GM10248 (cell line): ENCODE results near the gene CCT3.
A peak's percentile ranks its signal among the peaks of the same experiment; 100 is the strongest.

Source experiments
- CTCF ChIA-PET: fragments of 300-600 bp; sonication (Branson Sonifier 250); formaldehyde crosslinking; extraction: SDS; loops from one replicate; lab custom pipeline; 2021; ENCODE audit warnings: antibody characterized with exemption; lab: Yijun Ruan, JAX
- POLR2A ChIA-PET: fragments of 350-650 bp; sonication (Branson Sonifier 250); formaldehyde crosslinking; extraction: SDS; loops from one replicate; lab custom pipeline; 2020; ENCODE audit warnings: antibody characterized with exemption; lab: Yijun Ruan, JAX
- DNase-seq: peaks from one replicate; pipeline ENCODE4 v3.0.0; 2012; ENCODE audit errors: extremely low spot score
- CTCF ChIP-seq: IDR thresholded peaks from 2 replicates; pipeline ENCODE4 v1.5.1; 2012; ENCODE audit warnings: mild to moderate bottlenecking, low read depth; ENCODE audit errors: extremely low read depth, missing control alignments, control extremely low read depth

CCT3 gene

DNA sequence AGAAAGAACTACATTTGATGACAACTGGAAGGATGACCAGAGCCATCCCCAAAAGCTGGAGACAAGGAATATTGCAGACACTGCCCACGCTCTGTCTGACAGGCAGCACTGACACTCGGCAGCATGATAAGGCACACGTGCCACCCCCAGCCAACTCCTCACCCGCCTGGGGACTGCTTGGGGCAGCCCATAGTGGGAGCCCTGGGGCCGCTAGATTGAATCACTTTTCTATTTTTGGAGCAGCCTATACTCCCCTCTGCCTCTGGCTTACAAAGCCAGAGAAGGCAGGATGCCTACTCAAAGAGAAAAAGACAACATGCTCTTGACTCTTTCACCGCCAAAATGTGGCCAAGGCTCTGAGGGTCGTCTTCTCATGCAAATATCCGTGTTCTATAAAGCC is 56.8 kb downstream of the CCT3 start:
- CTCF ChIA-PET = interaction anchor here (0.7 to 4.3 kb wide), 12 partner anchors 8 to 346 kb away, joined by 3 to 19 read pairs (median 4); partner anchors contain the start of genes KHDC4 and PMF1
- POLR2A ChIA-PET = interaction anchor here (0.5 to 0.7 kb wide), 3 partner anchors 13 to 746 kb away, joined by 3 to 5 read pairs (median 4); no protein-coding TSS in a partner anchor
- no peak for TF ChIP-seq CTCF
- DNase-seq = peak; percentile 58

- CTCF ChIA-PET = interaction anchor here (0.9 to 1.7 kb wide), 7 partner anchors 9 to 139 kb away, joined by 3 to 6 read pairs (median 5); no protein-coding TSS in a partner anchor
- POLR2A ChIA-PET = interaction anchor here (1.0 kb wide), 1 partner anchor 9 kb away, joined by 4 read pairs; no protein-coding TSS in a partner anchor
- TF ChIP-seq CTCF = no peak
- no peak for DNase-seq
Measured at GRCh38 chr1:156279837-156280236, 58.3 kb downstream of the CCT3 start.

- POLR2A ChIA-PET = interaction anchor here (0.7 kb wide), 1 partner anchor 43 kb away, joined by 3 read pairs; no protein-coding TSS in a partner anchor
- DNase-seq = no peak
- TF ChIP-seq CTCF = no peak
- CTCF ChIA-PET = interaction anchor here (0.7 to 1.6 kb wide), 6 partner anchors 14 to 52 kb away, joined by 3 to 6 read pairs (median 4); partner anchors contain the start of gene PAQR6
Measured at GRCh38 chr1:156276966-156277381, 61.1 kb downstream of the CCT3 start.

- CTCF ChIA-PET = interaction anchor here (0.7 to 1.6 kb wide), 7 partner anchors 13 to 51 kb away, joined by 3 to 6 read pairs (median 4); no protein-coding TSS in a partner anchor
- no peak for DNase-seq
- POLR2A ChIA-PET = no interaction called here
- no peak for TF ChIP-seq CTCF
Measured at GRCh38 chr1:156276532-156276931, 61.6 kb downstream of the CCT3 start.

GRCh38 chr1:156270314-156270713 is 67.8 kb downstream of the CCT3 start:
- ChIA-PET CTCF (interaction anchor here (1.1 to 3.0 kb wide), 2 partner anchors 9 to 11 kb away, joined by 3 to 12 read pairs; no protein-coding TSS in a partner anchor), POLR2A (interaction anchor here (0.7 kb wide), 1 partner anchor 116 kb away, joined by 5 read pairs; no protein-coding TSS in a partner anchor)
- no peak for DNase-seq
- TF ChIP-seq CTCF = no peak

DNA sequence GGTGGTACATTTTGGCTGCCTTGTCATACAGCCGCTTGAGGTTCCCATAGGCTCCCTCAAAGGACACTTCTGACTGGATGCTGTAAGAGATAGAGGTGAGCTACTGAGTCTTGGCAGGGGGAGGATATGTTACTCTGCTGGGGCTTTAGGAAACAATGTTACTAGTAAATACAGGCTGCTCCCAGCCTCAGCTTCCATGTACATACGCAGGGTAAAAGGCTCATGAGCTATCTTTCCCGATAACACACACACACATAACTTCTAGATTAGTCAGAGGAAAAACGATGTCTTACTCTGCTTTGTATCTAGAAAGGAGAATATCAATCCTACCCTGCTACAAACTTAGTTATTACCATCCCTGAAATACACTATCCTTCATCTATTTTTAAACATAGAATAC is 69.8 kb downstream of the CCT3 start:
- ChIA-PET CTCF (interaction anchor here (0.9 to 1.3 kb wide), 5 partner anchors 9 to 172 kb away, joined by 3 to 4 read pairs (median 3); no protein-coding TSS in a partner anchor), POLR2A (interaction anchor here (1.2 kb wide), 1 partner anchor 13 kb away, joined by 4 read pairs; no protein-coding TSS in a partner anchor)
- no peak for TF ChIP-seq CTCF
- DNase-seq = no peak
